OCI-LY3 (cell line): ENCODE results near the gene INO80B.
"Not testable (repeated sequence)": the region's sequence is repeated elsewhere in the genome, so short reads cannot be mapped to it uniquely, and the experiment has no call there.

Source experiments
- H2AFZ ChIP-seq: fragments of 200-600, 300-600 bp; shearing (Covaris generic); 2 replicates; pipeline ENCODE4 v1.6.0; 2014; ENCODE audit warnings: antibody characterized with exemption, low read depth, low read length
- H3K27ac ChIP-seq: fragments of 200-600, 300-600 bp; sonication (generic); 2 replicates; pipeline ENCODE4 v1.5.1; 2014; ENCODE audit warnings: mild to moderate bottlenecking, low read length, moderate library complexity, mixed read lengths
- H3K27me3 ChIP-seq: fragments of 200-600, 300-600 bp; sonication (generic); 2 replicates; pipeline ENCODE4 v1.6.1; 2014; ENCODE audit warnings: low read depth, low read length, mixed read lengths
- H3K36me3 ChIP-seq: fragments of 200-600, 300-600 bp; sonication (generic); replicated peaks from 2 replicates; pipeline ENCODE3; 2014; ENCODE audit warnings: low read depth, low read length, mixed read lengths
- H3K4me1 ChIP-seq: fragments of 300-600, 200-600 bp; sonication (generic); 2 replicates; pipeline ENCODE4 v1.6.1; 2014; ENCODE audit warnings: low read length, mixed read lengths
- H3K4me2 ChIP-seq: fragments of 200-600, 300-600 bp; sonication (generic); 2 replicates; pipeline ENCODE4 v1.6.1; 2014; ENCODE audit warnings: low read length, mixed read lengths
- H3K4me3 ChIP-seq: fragments of 300-600, 200-600 bp; sonication (generic); 2 replicates; pipeline ENCODE4 v1.5.1; 2014; ENCODE audit warnings: antibody characterized with exemption, mild to moderate bottlenecking, low read length, moderate library complexity
- H3K79me2 ChIP-seq: fragments of 300-600, 200-600 bp; shearing (Covaris generic); 2 replicates; pipeline ENCODE4 v1.6.1; 2014; ENCODE audit warnings: mild to moderate bottlenecking, low read length, mixed read lengths
- H3K9ac ChIP-seq: fragments of 300-600, 200-600 bp; shearing (Covaris generic); 2 replicates; pipeline ENCODE4 v1.6.0; 2014; ENCODE audit warnings: mild to moderate bottlenecking, low read length, moderate library complexity
- H3K9me3 ChIP-seq: fragments of 200-600, 300-600 bp; shearing (Covaris generic); 2 replicates; pipeline ENCODE4 v1.6.1; 2014; ENCODE audit warnings: low read length, mixed read lengths; ENCODE audit not compliant: insufficient read depth
- H4K20me1 ChIP-seq: fragments of 200-600, 300-600 bp; sonication (generic); 2 replicates; pipeline ENCODE4 v1.6.1; 2016; ENCODE audit warnings: low read length, mixed read lengths; ENCODE audit not compliant: insufficient read depth
- CTCF ChIP-seq: fragments of 200-600, 300-600 bp; sonication (generic); IDR thresholded peaks from 2 replicates; pipeline ENCODE4 v1.5.1; 2014; ENCODE audit warnings: antibody characterized with exemption, low read length, low read depth
- EZH2phosphoT487 ChIP-seq: fragments of 200-600 bp; shearing (Covaris generic); IDR thresholded peaks from 2 replicates; pipeline ENCODE4 v1.6.1; 2018; ENCODE audit warnings: antibody characterized with exemption, mixed run types, low read depth

INO80B gene

GRCh38 chr2:74457129-74457548 is 2.3 kb downstream of the INO80B start:
- peak overlapping the region; percentile 93 for H3K4me2 ChIP-seq
- no peaks in the 10 kb centered on the region for H3K9me3 ChIP-seq
- H3K36me3 ChIP-seq: peaks cover 13% of the 10 kb centered on the region
- no peaks in the 10 kb centered on the region for H3K27me3 ChIP-seq
- no peak for TF ChIP-seq CTCF
- no peak for TF ChIP-seq EZH2phosphoT487
- H3K9ac ChIP-seq: peak overlapping the region; percentile 93
- H3K79me2 ChIP-seq: peaks cover 20% of the 10 kb centered on the region
- H3K4me3 ChIP-seq: peak overlapping the region; percentile 84
- no peaks in the 10 kb centered on the region for H4K20me1 ChIP-seq
- peak overlapping the region; percentile 91 for H3K27ac ChIP-seq
- H3K4me1 ChIP-seq: peaks cover 23% of the 10 kb centered on the region
- peak overlapping the region; percentile 42; the same call in 1 of the 2 replicates for H2AFZ ChIP-seq

GRCh38 chr2:74457549-74458131 is 2.8 kb downstream of the INO80B start:
- TF ChIP-seq EZH2phosphoT487 (no peak), CTCF (no peak)

GRCh38 chr2:74458132-74458937 is 3.4 kb downstream of the INO80B start, which contains the start of gene WBP1:
TSS of gene WBP1 (plus strand) at chr2:74458438. CDS start at chr2:74458603, 165 bp downstream.
- no peak for TF ChIP-seq CTCF
- no peak for TF ChIP-seq EZH2phosphoT487
- Histone ChIP-seq H3K9ac (peak within 1 kb of the TSS; percentile 93), H2AFZ (peak within 1 kb of the TSS; percentile 74)

More at GRCh38 chr2:74457549-74458131, 2.8 kb downstream of the INO80B start:
- Histone ChIP-seq H3K9ac (peak overlapping the region; percentile 93), H3K27me3 (no peaks in the 10 kb centered on the region), H3K4me3 (peak overlapping the region; percentile 84), H2AFZ (peak overlapping the region; percentile 74), H3K79me2 (peaks cover 20% of the 10 kb centered on the region), H4K20me1 (no peaks in the 10 kb centered on the region), H3K4me2 (peak overlapping the region; percentile 93), H3K36me3 (peaks cover 18% of the 10 kb centered on the region), H3K27ac (peak overlapping the region; percentile 91), H3K9me3 (no peaks in the 10 kb centered on the region), H3K4me1 (peaks cover 23% of the 10 kb centered on the region)

GRCh38 chr2:74458938-74459363 is 4.1 kb downstream of the INO80B start:
- no peaks in the 10 kb centered on the region for H3K27me3 ChIP-seq
- H3K4me1 ChIP-seq: peaks cover 25% of the 10 kb centered on the region
- no peak overlapping the region for H3K27ac ChIP-seq
- H3K9me3 ChIP-seq: no peaks in the 10 kb centered on the region
- H2AFZ ChIP-seq: no peak overlapping the region
- H3K4me3 ChIP-seq: peak overlapping the region; percentile 84
- H3K9ac ChIP-seq: peak overlapping the region; percentile 73
- peaks cover 25% of the 10 kb centered on the region for H3K79me2 ChIP-seq
- H3K36me3 ChIP-seq: peaks cover 24% of the 10 kb centered on the region
- TF ChIP-seq CTCF (no peak), EZH2phosphoT487 (no peak)
- no peaks in the 10 kb centered on the region for H4K20me1 ChIP-seq
- H3K4me2 ChIP-seq: peak overlapping the region; percentile 93

More at GRCh38 chr2:74458132-74458937, 3.4 kb downstream of the INO80B start, which contains the start of gene WBP1:
- H3K27me3 ChIP-seq: no peaks in the 10 kb centered on the region
- H3K9me3 ChIP-seq: no peaks in the 10 kb centered on the region
- H3K36me3 ChIP-seq: peaks cover 24% of the 10 kb centered on the region
- H3K4me1 ChIP-seq: peaks cover 23% of the 10 kb centered on the region
- no peaks in the 10 kb centered on the region for H4K20me1 ChIP-seq
- peak within 1 kb of the TSS; percentile 93 for H3K4me2 ChIP-seq
- peak within 1 kb of the TSS; percentile 91 for H3K27ac ChIP-seq
- peaks cover 23% of the 10 kb centered on the region for H3K79me2 ChIP-seq
- H3K4me3 ChIP-seq: peak within 1 kb of the TSS; percentile 84

GRCh38 chr2:74459503-74460118 is 4.7 kb downstream of the INO80B start:
- H3K9me3 ChIP-seq, H2AFZ ChIP-seq, H3K27me3 ChIP-seq, H3K27ac ChIP-seq, H4K20me1 ChIP-seq, H3K9ac ChIP-seq: not testable (repeated sequence)
- Histone ChIP-seq H3K36me3 (peaks cover 24% of the 10 kb centered on the region), H3K4me1 (peaks cover 25% of the 10 kb centered on the region), H3K4me2 (peak overlapping the region; percentile 93), H3K4me3 (peak overlapping the region; percentile 84), H3K79me2 (peaks cover 31% of the 10 kb centered on the region)
